ENCODE data around the gene PDIA3.
A peak's percentile ranks its signal among the peaks of the same experiment; 100 is the strongest.

PDIA3 gene

DNA sequence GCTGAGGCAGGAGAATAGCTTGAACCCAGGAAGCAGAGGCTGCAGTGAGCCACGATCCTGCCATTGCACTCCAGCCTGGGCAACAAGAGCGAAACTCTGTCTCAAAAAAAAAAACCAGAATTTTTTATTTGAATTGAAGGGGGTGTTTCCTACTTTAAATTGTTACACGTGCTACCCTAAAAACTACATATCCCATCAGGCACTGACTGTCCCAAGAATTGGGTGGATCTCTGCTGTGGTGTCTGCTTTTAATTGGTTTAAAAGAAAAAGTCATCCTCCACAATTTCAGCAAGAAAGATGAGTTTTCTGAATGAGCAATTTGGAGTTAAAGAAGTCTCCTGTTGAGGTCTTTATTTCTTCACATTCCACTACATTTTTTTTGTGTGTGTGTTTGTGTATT is 2.1 kb downstream of the PDIA3 start:
- Histone ChIP-seq H3F3A (ENCODE audit: insufficient read depth) (peaks cover 49% of the 10 kb centered on the region), H4K20me1 (ENCODE audit: low read depth, low read length) (peaks cover 28% of the 10 kb centered on the region), H3K4me2 (ENCODE audit: low read depth, low read length, poor library complexity, severe bottlenecking) (peak overlapping the region; percentile 98), H3K9me3 (ENCODE audit: insufficient read depth, low read length) (no peaks in the 10 kb centered on the region), H3K27ac (ENCODE audit: low read depth, low read length) (peak overlapping the region; percentile 78), H3K9me2 (replicated peaks; ENCODE audit: insufficient read depth, low read length) (no peaks in the 10 kb centered on the region), H3K4me3 (ENCODE audit: insufficient read depth, low read length, poor library complexity, severe bottlenecking) (peak overlapping the region; percentile 90), H3K9ac (ENCODE audit: low read length) (peak overlapping the region; percentile 98), H3K79me2 (ENCODE audit: insufficient read depth, low read length) (peaks cover 71% of the 10 kb centered on the region), H3K27me3 (ENCODE audit: low read length) (no peaks in the 10 kb centered on the region), H2AFZ (ENCODE audit: low read depth, low read length, severe bottlenecking) (no peak overlapping the region), H3K36me3 (ENCODE audit: low read length) (peaks cover 26% of the 10 kb centered on the region)
- TF ChIP-seq, protein P1, sequence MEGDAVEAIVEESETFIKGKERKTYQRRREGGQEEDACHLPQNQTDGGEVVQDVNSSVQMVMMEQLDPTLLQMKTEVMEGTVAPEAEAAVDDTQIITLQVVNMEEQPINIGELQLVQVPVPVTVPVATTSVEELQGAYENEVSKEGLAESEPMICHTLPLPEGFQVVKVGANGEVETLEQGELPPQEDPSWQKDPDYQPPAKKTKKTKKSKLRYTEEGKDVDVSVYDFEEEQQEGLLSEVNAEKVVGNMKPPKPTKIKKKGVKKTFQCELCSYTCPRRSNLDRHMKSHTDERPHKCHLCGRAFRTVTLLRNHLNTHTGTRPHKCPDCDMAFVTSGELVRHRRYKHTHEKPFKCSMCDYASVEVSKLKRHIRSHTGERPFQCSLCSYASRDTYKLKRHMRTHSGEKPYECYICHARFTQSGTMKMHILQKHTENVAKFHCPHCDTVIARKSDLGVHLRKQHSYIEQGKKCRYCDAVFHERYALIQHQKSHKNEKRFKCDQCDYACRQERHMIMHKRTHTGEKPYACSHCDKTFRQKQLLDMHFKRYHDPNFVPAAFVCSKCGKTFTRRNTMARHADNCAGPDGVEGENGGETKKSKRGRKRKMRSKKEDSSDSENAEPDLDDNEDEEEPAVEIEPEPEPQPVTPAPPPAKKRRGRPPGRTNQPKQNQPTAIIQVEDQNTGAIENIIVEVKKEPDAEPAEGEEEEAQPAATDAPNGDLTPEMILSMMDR (IDR thresholded peaks at IDR 0.05; ENCODE audit: insufficient read depth, low read length, poor library complexity, severe bottlenecking), result no peak
- TF ChIP-seq EZH2phosphoT487 (conservative IDR thresholded peaks at IDR 0.05; ENCODE audit: low read length), result no peak

- peak overlapping the region; percentile 87 for H3K27ac ChIP-seq (ENCODE audit: low read depth, low read length)
- peaks cover 86% of the 10 kb centered on the region for H3K79me2 ChIP-seq (ENCODE audit: insufficient read depth, low read length)
- peaks cover 34% of the 10 kb centered on the region for H4K20me1 ChIP-seq (ENCODE audit: low read depth, low read length)
- peaks cover 32% of the 10 kb centered on the region for H3K36me3 ChIP-seq (ENCODE audit: low read length)
- H3F3A ChIP-seq (ENCODE audit: insufficient read depth), result peaks cover 38% of the 10 kb centered on the region
- H3K27me3 ChIP-seq (ENCODE audit: low read length), result no peaks in the 10 kb centered on the region
- H3K9me3 ChIP-seq (ENCODE audit: insufficient read depth, low read length), result no peaks in the 10 kb centered on the region
- no peak overlapping the region for H2AFZ ChIP-seq (ENCODE audit: low read depth, low read length, severe bottlenecking)
- TF ChIP-seq EZH2phosphoT487 (conservative IDR thresholded peaks at IDR 0.05; ENCODE audit: low read length), result no peak
- TF ChIP-seq, protein P1 (IDR thresholded peaks at IDR 0.05; ENCODE audit: insufficient read depth, low read length, poor library complexity, severe bottlenecking), result no peak
- H3K9ac ChIP-seq (ENCODE audit: low read length), result peak overlapping the region; percentile 49
- peak overlapping the region; percentile 98 for H3K4me2 ChIP-seq (ENCODE audit: low read depth, low read length, poor library complexity, severe bottlenecking)
- H3K4me3 ChIP-seq (ENCODE audit: insufficient read depth, low read length, poor library complexity, severe bottlenecking), result peak overlapping the region; percentile 48
- H3K9me2 ChIP-seq (replicated peaks; ENCODE audit: insufficient read depth, low read length), result no peaks in the 10 kb centered on the region
Measured at GRCh38 chr15:43749690-43750345, 3.6 kb downstream of the PDIA3 start.

DNA sequence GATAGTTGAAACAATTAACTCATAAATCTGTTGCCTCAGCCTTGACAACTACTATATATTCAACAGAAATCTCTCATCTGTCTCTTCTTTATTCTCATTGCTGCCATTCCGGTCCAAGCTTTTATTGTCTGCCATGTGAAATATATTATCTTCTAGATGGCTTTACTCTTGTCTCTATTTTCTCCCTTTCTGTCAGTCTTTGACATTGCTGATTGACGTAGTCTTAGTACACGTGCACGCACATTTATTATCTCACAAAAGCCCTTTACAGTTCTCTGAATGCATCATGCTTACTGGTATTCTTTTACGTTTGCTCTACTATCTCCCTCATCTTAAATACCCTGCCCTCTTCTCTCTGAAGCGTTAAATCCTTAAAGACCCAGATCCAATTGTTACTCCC is 5.6 kb downstream of the PDIA3 start:
- H3K27me3 ChIP-seq (ENCODE audit: low read length), result no peaks in the 10 kb centered on the region
- no peaks in the 10 kb centered on the region for H3K9me3 ChIP-seq (ENCODE audit: insufficient read depth, low read length)
- TF ChIP-seq, protein P1 (IDR thresholded peaks at IDR 0.05; ENCODE audit: insufficient read depth, low read length, poor library complexity, severe bottlenecking), result no peak
- no peak for TF ChIP-seq EZH2phosphoT487 (conservative IDR thresholded peaks at IDR 0.05; ENCODE audit: low read length)
- peak overlapping the region; percentile 87; the same call in 1 of the 2 replicates for H3K27ac ChIP-seq (ENCODE audit: low read depth, low read length)
- H3K79me2 ChIP-seq (ENCODE audit: insufficient read depth, low read length), result peaks cover 99% of the 10 kb centered on the region
- H3K4me2 ChIP-seq (ENCODE audit: low read depth, low read length, poor library complexity, severe bottlenecking), result peak overlapping the region; percentile 98
- H3K9ac ChIP-seq (ENCODE audit: low read length), result no peak overlapping the region
- peaks cover 46% of the 10 kb centered on the region for H3K36me3 ChIP-seq (ENCODE audit: low read length)
- H4K20me1 ChIP-seq (ENCODE audit: low read depth, low read length), result peaks cover 36% of the 10 kb centered on the region
- no peak overlapping the region for H2AFZ ChIP-seq (ENCODE audit: low read depth, low read length, severe bottlenecking)
- no peak overlapping the region for H3K4me3 ChIP-seq (ENCODE audit: insufficient read depth, low read length, poor library complexity, severe bottlenecking)
- H3K9me2 ChIP-seq (replicated peaks; ENCODE audit: insufficient read depth, low read length), result no peaks in the 10 kb centered on the region
- peaks cover 34% of the 10 kb centered on the region for H3F3A ChIP-seq (ENCODE audit: insufficient read depth)
